ENCODE results near the gene SPDYE3.
"Not testable (repeated sequence)": the region's sequence is repeated elsewhere in the genome, so short reads cannot be mapped to it uniquely, and the experiment has no call there.

SPDYE3 gene, protein sequence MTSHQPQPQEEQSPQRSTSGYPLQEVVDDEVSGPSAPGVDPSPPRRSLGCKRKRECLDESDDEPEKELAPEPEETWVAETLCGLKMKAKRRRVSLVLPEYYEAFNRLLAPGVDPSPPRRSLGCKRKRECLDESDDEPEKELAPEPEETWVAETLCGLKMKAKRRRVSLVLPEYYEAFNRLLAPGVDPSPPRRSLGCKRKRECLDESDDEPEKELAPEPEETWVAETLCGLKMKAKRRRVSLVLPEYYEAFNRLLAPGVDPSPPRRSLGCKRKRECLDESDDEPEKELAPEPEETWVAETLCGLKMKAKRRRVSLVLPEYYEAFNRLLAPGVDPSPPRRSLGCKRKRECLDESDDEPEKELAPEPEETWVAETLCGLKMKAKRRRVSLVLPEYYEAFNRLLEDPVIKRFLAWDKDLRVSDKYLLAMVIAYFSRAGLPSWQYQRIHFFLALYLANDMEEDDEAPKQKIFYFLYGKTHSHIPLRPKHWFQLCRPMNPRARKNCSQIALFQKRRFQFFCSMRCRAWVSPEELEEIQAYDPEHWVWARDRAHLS

GRCh38 chr7:100307402-100307801 lies at the start of gene SPDYE3:
Gene SPDYE3 (plus strand): TSS chr7:100307702. CDS start chr7:100307886, 184 bp downstream.
- not testable (repeated sequence) for H3K4me3 ChIP-seq (ENCODE audit: low read depth, low read length)

- H3K4me3 ChIP-seq (ENCODE audit: low read depth, low read length): not testable (repeated sequence)
These were observed 47.5 kb upstream of the SPDYE3 start for GRCh38 chr7:100259984-100260383.

DNA sequence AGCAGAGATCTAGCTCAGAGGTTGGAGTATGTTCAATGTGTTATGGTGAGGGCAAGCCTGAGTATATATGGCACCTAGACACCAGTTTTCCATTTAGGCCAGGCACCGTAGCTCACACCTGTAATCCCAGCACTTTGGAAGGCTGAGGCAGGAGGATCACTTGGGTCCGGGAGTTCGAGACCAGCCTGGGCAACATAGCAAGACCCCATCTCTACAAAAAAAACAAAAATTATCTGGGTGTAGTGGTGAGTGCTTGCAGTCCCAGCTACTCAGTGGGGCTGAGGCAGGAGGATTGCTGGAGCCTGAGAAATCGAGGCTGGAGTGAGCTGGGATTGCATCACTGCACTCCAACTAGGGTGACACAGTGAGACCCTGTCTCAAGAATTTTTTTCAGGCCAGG lies 44.6 kb upstream of the SPDYE3 start:
- H3K4me3 ChIP-seq (ENCODE audit: low read depth, low read length): not testable (repeated sequence)

GRCh38 chr7:100264223-100264622 lies 43.3 kb upstream of the SPDYE3 start:
- not testable (repeated sequence) for H3K4me3 ChIP-seq (ENCODE audit: low read depth, low read length)

DNA sequence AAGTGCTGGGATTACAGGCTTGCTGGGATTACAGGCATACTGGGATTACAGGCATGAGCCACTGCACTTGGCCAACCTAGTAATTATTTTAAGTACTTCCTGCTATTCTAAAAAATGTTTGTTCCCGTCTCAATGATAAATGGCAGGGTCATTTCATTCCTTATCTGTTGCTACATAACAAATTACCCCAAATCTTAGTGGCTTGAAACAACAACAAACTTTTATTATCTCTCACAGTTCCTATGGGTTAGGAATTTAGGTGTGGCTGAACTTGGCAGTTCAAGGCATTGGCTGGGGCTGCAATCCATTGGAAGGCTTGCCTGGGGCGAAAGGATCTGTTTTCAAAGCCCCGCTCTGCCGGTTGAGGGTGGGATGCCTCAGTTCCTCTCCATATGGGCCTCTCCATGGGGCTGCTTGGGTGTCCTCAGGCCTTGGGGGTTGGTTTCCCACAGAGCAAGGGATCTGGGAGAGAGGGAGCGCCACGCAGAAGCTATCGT lies 42.8 kb upstream of the SPDYE3 start:
- H3K4me3 ChIP-seq (ENCODE audit: low read depth, low read length): not testable (repeated sequence)

DNA sequence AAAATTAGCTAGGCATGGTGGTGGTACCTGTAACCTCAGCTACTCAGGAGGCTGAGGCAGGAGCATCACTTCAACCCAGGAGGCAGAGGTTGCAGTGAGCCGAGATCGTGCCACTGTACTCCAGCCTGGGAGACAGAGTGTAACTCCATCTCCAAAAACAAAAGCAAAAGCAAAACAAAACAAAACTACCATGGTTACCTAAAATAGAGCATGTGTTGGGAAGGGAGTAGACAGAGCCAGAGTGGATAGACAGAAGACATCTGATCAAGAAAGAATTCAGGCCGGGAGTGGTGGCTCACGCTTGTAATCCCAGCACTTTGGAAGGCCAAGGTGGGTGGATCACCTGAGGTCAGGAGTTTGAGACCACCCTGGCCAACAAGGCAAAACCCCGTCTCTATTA lies 41.7 kb upstream of the SPDYE3 start:
- not testable (repeated sequence) for H3K4me3 ChIP-seq (ENCODE audit: low read depth, low read length)

GRCh38 chr7:100266576-100267354 lies 40.7 kb upstream of the SPDYE3 start:
- no peak overlapping the region for H3K4me3 ChIP-seq (ENCODE audit: low read depth, low read length)
- TF ChIP-seq, protein P1, sequence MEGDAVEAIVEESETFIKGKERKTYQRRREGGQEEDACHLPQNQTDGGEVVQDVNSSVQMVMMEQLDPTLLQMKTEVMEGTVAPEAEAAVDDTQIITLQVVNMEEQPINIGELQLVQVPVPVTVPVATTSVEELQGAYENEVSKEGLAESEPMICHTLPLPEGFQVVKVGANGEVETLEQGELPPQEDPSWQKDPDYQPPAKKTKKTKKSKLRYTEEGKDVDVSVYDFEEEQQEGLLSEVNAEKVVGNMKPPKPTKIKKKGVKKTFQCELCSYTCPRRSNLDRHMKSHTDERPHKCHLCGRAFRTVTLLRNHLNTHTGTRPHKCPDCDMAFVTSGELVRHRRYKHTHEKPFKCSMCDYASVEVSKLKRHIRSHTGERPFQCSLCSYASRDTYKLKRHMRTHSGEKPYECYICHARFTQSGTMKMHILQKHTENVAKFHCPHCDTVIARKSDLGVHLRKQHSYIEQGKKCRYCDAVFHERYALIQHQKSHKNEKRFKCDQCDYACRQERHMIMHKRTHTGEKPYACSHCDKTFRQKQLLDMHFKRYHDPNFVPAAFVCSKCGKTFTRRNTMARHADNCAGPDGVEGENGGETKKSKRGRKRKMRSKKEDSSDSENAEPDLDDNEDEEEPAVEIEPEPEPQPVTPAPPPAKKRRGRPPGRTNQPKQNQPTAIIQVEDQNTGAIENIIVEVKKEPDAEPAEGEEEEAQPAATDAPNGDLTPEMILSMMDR (IDR thresholded peaks at IDR 0.05; ENCODE audit: low read depth, low read length): no peak

DNA sequence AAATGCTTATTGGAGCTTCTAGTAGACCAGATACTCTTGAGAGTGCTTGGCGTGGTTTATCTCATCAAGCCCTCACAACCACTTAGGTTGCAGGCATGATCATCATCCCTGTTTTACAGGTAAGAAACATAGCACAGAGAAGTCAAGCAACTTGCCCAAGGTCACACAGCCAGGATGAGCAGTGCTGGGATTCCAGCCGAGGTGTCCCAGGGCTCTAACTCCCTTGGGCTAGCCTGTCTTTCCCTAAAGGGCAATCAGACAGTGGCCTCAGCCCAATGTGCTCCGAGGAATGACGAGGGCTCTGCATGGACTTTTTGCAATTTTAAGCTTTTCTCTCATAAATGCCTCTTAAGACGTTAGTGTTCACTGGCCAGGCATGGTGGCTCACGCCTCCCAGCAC lies 39.9 kb upstream of the SPDYE3 start:
- TF ChIP-seq, protein P1 (IDR thresholded peaks at IDR 0.05; ENCODE audit: low read depth, low read length): no peak
- no peak overlapping the region for H3K4me3 ChIP-seq (ENCODE audit: low read depth, low read length)

- not testable (repeated sequence) for H3K4me3 ChIP-seq (ENCODE audit: low read depth, low read length)
These were observed 38.6 kb upstream of the SPDYE3 start for GRCh38 chr7:100268882-100269281.

DNA sequence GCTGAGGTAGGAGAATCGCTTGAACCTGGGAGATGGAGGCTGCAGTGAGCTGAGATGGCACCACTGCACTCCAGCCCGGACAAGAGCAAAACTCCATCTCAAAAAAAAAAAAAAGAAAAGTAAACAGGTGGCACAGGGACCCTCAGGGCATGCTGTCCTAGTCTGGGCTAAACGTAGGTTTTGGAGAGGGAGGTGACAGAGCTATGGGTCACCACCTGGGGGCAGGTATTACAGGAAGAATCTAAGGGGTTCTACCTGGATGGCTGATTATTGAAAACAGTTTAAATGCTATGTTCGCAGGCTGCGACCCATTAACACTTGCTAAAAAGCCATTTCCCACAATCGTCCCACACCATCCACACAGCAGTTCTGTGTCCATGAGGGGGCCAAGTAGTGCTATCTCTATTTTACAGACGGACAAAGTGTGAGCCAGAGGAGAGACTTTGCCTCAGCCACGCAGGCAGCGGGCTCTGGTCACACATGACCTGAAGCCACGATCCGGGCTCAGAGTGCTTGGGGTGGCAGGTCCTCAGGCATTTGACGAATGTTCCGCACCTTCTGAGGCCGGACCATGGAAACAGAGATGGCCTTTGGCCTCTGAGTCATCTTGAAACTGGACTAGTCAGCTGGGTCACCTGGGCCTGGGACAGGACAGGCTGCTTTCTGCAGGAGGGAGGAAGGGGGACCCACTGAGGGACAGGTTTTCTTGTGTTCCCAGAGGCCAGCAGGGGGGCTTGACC lies 38.0 kb upstream of the SPDYE3 start:
- not testable (repeated sequence) for H3K4me3 ChIP-seq (ENCODE audit: low read depth, low read length)

DNA sequence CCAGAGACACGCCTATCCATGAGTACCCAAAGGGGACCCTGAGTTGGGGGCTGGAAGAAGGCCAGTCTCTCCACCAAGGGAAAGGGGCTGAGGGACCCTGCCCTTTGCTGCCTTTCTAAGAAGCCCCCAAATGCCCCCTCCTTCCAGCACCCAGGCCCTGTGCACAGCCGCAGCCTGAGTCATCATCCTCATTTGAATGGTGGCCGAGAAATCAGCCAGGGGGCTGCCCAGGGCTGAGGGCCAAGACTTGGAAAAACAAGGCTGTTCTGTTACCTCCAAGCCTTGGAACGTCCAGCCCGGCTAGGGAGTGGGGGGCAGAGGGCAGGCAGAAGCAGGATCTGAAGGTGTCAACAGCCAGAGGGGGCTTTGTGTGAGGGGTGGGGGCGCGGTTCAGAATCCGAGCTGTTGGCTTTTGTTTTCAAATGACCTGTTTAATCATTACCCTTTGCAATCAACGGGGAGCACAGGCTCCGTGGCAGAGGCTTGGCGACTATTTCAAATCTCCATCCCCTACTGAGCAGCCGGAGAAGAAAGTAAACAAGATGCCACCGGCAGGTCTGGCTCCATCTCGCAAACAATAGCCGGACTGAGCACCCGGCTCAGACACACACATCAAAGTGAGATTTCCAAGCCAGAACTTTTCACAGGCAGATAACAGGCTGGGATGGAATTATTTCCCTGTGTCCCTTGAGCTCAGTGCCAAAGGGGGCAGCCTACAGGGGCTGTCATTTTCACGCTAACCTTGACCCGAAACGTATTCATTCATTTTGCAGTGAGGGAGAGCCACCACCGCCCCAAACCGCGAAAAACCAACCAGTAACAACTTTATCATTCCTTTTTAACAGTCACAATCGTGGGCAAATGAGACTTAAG lies 37.2 kb upstream of the SPDYE3 start:
- H3K4me3 ChIP-seq (ENCODE audit: low read depth, low read length): peak overlapping the region; percentile 65

DNA sequence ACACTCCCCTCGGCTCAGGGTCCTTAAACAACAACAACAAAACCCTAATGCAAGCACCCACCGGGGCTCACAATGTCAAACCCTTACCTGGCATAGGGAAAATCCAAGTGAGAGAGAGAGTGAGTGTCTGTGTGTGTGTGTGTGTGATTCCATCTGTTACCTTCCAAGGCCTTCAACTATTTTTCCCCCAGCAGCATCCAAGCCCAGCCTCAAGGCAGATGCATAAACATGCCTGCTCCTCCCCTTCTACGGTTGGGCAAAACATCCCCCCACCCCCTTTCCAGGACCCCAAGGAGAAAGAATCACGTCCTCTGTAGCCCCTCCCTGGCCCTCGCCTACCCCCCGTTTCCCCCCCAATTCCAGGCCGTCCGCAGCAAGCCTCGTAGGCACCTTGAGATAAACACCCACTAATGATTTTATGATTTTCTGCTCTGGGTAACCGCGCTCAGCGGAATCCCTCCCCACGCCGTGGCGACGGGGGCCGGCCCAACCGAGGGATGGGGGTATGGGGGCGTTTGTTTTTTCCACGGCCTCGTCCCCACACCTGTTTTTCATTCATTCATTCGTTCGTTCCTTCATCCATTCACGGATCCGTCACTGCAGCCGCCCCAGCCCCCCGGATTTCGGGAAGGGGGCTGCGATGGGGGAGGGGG lies 36.4 kb upstream of the SPDYE3 start:
- H3K4me3 ChIP-seq (ENCODE audit: low read depth, low read length): peak overlapping the region; percentile 65
